Heart left ventricle (tissue), 16 donors: Measurements from ENCODE around the gene KRTAP19-4. TPM values are rescaled to one million over a fixed set of nuclear protein-coding genes. Genes with fewer than 3 reads are reported as not detected.
A peak's percentile ranks its signal among the peaks of the same experiment; 100 is the strongest.

Experiments used
- ATAC-seq, 4 donors: fragments of 200-7000 bp; cut with Tn5 transposase; one replicate each; pipeline ENCODE4 v1.9.1; 2020 to 2022; ENCODE audit warnings: moderate library complexity in 4 of 4, mild to moderate bottlenecking in 3 of 4, moderate number of reproducible peaks in 1 of 4
- DNase-seq, 5 donors: peaks; one replicate each; pipeline ENCODE4 v3.0.0-alpha.2; 2020
- H3K27ac ChIP-seq, 12 donors: fragments of 200-600 bp; sonication (generic) in 4 of 12; one replicate each; pipeline versions ENCODE4 v1.5.0 to v1.8.0; 2016 to 2022; ENCODE audit warnings: mild to moderate bottlenecking in 2 of 12
- H3K27me3 ChIP-seq, 9 donors: fragments of 200-600 bp; sonication (generic) in 2 of 9; one replicate each; pipeline versions ENCODE4 v1.5.1 to v1.8.0; 2016 to 2022; ENCODE audit warnings: mild to moderate bottlenecking in 3 of 9
- H3K36me3 ChIP-seq, 9 donors: fragments of 200-600 bp; sonication (generic) in 2 of 9; one replicate each; pipeline versions ENCODE4 v1.5.0 to v1.8.0; 2018 to 2022; ENCODE audit warnings: mild to moderate bottlenecking in 2 of 9
- H3K4me1 ChIP-seq, 12 donors: fragments of 200-600 bp; sonication (generic) in 4 of 12; one replicate each; pipeline versions ENCODE4 v1.5.0 to v1.8.0; 2016 to 2022; ENCODE audit warnings: mild to moderate bottlenecking in 3 of 12
- H3K4me3 ChIP-seq, 12 donors: fragments of 200-600 bp; sonication (generic) in 4 of 12; one replicate each; pipeline versions ENCODE4 v1.5.0 to v1.8.0; 2017 to 2022; ENCODE audit warnings: mild to moderate bottlenecking in 9 of 12, moderate library complexity in 4 of 12
- H3K9me3 ChIP-seq, 12 donors: fragments of 200-600 bp; sonication (generic) in 4 of 12; one replicate each; pipeline versions ENCODE4 v1.5.0 to v1.8.0; 2016 to 2022; ENCODE audit warnings: mild to moderate bottlenecking in 1 of 12
- POLR2A ChIP-seq, 2 donors: fragments of 450-650 bp; IDR thresholded peaks; one replicate each; pipeline ENCODE4 v1.6.1; 2017; ENCODE audit warnings: antibody characterized with exemption in 2 of 2, mild to moderate bottlenecking in 2 of 2, moderate library complexity in 2 of 2
- WGBS, 4 donors: extraction: QIAGEN DNeasy Blood & Tissue Kit in 2 of 4; methylation state at CpG; one replicate each; pipeline versions ENCODE4 v1.1.5 to v1.1.7; 2013 to 2018; 5-methylcytosine and 5-hydroxymethylcytosine counted together
- intact Hi-C, 10 donors: fragments of 100-400 bp; cut with DNase I; formaldehyde crosslinking; loops; one replicate each; pipeline versions ENCODE4 v1.11.1 to v1.14.2; 2022
- polyA plus RNA-seq, 2 donors: library from polyadenylated mRNA; stranded (reverse); fragments of 200-250 nt; gene quantifications; one replicate each; pipeline ENCODE4 v1.2.3, GENCODE V29; 2013
- total RNA-seq, 9 donors: library from RNA; depleted of rRNA in 2 of 9; stranded (reverse); fragments of >200 nt in 2 of 9; fragmentation: NEBNext Ultra II Directional in 3 of 9; extraction: Animal tissue kit (Norgen Biotek cat#: 25700) in 3 of 9; gene quantifications; one replicate each; pipeline versions ENCODE4 v1.1.0 to v1.2.4, GENCODE V29; 2016 to 2023
- TF ChIP-seq, protein P1 (sequence below), 12 donors: fragments of 200-600 bp; sonication (generic) in 4 of 12; IDR thresholded peaks; one replicate each; pipeline versions ENCODE4 v1.5.0 to v1.8.0; 2018 to 2022; ENCODE audit warnings: antibody characterized with exemption in 12 of 12, mild to moderate bottlenecking in 5 of 12
- donor health status: ischemic (EF 13 %, LVEDD 7.1; RV severe dilation, severe dysfunction).
- donor health status: healthy with polysubstance abuse.
- donor health status: DM: no; HTN: yes; CAD: no.
- donor health status: DM: no; HTN: no; CAD: no.
- donor health status: ischemic (EF 25% LVEDD 6.9; RV normal size, moderate dysfunction).
- donor health status: ischemic (EF 25% LVEDD 5.7; RV mildly dilated, moderate dysfunction).
- donor health status: healthy.
- donor health status: DM: yes; HTN: yes; CAD: no.
- donor health status: ischemic (EF 35%, LVEDD 5.7; RV mildly dilated, moderate dysfunction).
- donor health status: nonischemic (EF 11% LVEDD 7.7; RV severe dilation, severe dysfunction).
- donor health status: DM: yes; HTN: yes; CAD: no.
- donor health status: PGD.
- donor health status: ischemic (EF 29% LVEDD 5.4; RV normal size, mild dysfunction).
- donor health status: nonischemic (EF 23%, LVEDD 6.1; RV moderate dilation, normal function).

KRTAP19-4 gene
- total and polyA plus RNA-seq, 11 donors = not detected

DNA sequence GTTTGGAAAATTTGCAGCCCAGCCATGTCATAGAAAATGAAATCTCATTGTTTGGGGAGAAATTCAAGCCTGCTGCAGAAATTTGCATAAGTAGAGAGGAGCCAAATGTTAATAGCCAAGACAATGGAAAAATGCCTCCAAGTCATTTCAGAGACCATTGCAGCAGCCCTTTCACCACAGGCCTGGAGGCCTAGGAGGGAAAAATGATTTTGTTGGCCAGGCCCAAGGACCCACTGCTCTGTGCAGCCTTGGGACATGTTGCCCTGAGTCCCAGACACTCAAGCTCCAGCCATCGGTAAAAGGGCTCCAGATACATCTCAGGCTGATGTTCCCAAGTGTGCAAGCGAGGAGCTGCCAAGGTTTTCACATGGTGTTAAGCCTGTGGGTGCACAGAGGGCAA lies 10.8 kb downstream of the KRTAP19-4 start:
- Histone ChIP-seq H3K27ac (no peak overlapping the region), H3K4me3 (no peak overlapping the region), H3K36me3 (no peaks in the 10 kb centered on the region), H3K4me1 (peaks cover 0 to 7% (median 0%) of the 10 kb centered on the region in 12 donors), H3K27me3 (no peaks in the 10 kb centered on the region), H3K9me3 (peaks cover 0 to 11% (median 0%) of the 10 kb centered on the region in 12 donors)
- intact Hi-C loops = loop anchor here in 1 of 10 donors (10.0 kb wide), 1 partner anchor 79 kb away; the partner anchor contains the start of gene KRTAP19-7
- DNase-seq = no peak
- 63 to 67% (median 65%) methylated on average over 1 to 2 of the region's 2 CpGs for WGBS, 4 donors
- TF ChIP-seq, protein P1, sequence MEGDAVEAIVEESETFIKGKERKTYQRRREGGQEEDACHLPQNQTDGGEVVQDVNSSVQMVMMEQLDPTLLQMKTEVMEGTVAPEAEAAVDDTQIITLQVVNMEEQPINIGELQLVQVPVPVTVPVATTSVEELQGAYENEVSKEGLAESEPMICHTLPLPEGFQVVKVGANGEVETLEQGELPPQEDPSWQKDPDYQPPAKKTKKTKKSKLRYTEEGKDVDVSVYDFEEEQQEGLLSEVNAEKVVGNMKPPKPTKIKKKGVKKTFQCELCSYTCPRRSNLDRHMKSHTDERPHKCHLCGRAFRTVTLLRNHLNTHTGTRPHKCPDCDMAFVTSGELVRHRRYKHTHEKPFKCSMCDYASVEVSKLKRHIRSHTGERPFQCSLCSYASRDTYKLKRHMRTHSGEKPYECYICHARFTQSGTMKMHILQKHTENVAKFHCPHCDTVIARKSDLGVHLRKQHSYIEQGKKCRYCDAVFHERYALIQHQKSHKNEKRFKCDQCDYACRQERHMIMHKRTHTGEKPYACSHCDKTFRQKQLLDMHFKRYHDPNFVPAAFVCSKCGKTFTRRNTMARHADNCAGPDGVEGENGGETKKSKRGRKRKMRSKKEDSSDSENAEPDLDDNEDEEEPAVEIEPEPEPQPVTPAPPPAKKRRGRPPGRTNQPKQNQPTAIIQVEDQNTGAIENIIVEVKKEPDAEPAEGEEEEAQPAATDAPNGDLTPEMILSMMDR (IDR thresholded peaks at IDR 0.05) = no peak
- ATAC-seq = no peak

DNA sequence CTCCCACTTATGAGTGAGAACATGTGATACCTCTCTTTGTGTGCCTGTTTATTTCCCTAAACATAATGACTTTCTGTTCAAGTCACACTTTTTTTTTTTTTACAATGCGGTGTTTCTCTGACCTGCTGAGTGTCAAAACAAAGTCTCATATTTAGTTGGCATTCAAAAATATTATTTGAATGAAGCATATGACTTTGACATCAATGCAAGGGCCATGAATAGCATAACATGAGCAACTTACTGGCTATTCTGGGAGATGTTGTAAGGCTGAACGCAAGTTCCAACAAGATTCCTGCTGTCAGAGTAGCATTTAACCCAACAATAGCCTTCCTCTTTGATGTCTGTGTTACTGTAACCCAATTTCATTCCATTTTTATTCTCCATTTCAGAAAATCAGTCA lies 14.8 kb downstream of the KRTAP19-4 start:
- DNase-seq = peak in 1 of 5 donors; percentile 9
- Histone ChIP-seq H3K4me3 (no peak overlapping the region), H3K9me3 (peaks cover 0 to 8% (median 0%) of the 10 kb centered on the region in 12 donors), H3K27me3 (no peaks in the 10 kb centered on the region), H3K36me3 (no peaks in the 10 kb centered on the region), H3K27ac (peak overlapping the region in 6 of 12 donors; percentile 44 to 78 (median 65)), H3K4me1 (peaks cover 0 to 13% (median 0%) of the 10 kb centered on the region in 12 donors)
- ATAC-seq = peak; percentile 80 to 91 (median 88)
- intact Hi-C loops = loop anchor here in 1 of 10 donors (10.0 kb wide), 1 partner anchor 83 kb away; the partner anchor contains the start of gene KRTAP19-7
- 33 to 51% (median 39%) methylated on average over 2 of the region's 2 CpGs for WGBS, 4 donors
- TF ChIP-seq, protein P1 (IDR thresholded peaks at IDR 0.05) = no peak
- TF ChIP-seq POLR2A (IDR thresholded peaks at IDR 0.05) = no peak

GRCh38 chr21:30480145-30480544 lies 16.8 kb downstream of the KRTAP19-4 start, which contains the start of gene KRTAP19-1:
KRTAP19-1 (minus strand) TSS chr21:30480367; CDS start chr21:30480317, 50 bp downstream.
- H3K36me3 ChIP-seq = no peaks in the 10 kb centered on the region
- 79 to 86% (median 84%) methylated on average over 7 of the region's 7 CpGs for WGBS, 4 donors
- peaks cover 0 to 13% (median 0%) of the 10 kb centered on the region in 12 donors for H3K4me1 ChIP-seq
- no peaks in the 10 kb centered on the region for H3K27me3 ChIP-seq
- DNase-seq (no peak), ATAC-seq (peak in 1 of 4 donors; percentile 16)
- no peaks in the 10 kb centered on the region for H3K9me3 ChIP-seq
- no peak for TF ChIP-seq POLR2A (IDR thresholded peaks at IDR 0.05)
- TF ChIP-seq, protein P1 (IDR thresholded peaks at IDR 0.05) = no peak
- H3K4me3 ChIP-seq = no peak within 1 kb of the TSS
- intact Hi-C loops = loop anchor here in 1 of 10 donors (10.0 kb wide), 1 partner anchor 85 kb away; the partner anchor contains the start of gene KRTAP19-7
- H3K27ac ChIP-seq = peak within 1 kb of the TSS in 7 of 12 donors; percentile 9 to 78 (median 60)

DNA sequence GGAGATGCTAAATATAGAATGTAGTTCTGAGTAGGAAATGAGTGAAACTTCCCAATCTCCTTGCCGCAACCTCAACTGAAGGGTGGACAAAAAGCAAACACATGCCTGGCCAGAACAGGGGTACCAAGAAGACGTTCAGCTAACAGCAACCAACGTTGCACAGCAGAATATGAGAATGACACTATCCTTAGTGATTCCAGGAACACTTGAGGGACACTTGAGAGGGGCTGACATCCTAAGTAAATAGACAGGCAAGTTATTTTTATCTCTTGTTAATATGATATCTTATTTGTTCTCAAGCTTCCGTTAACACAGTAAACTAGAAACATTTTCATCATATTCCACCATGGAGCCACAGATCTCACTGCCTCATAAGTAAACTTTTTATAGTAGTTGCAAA lies 17.7 kb downstream of the KRTAP19-4 start:
- no peak for DNase-seq
- Histone ChIP-seq H3K9me3 (no peaks in the 10 kb centered on the region), H3K4me1 (peaks cover 0 to 13% (median 0%) of the 10 kb centered on the region in 12 donors), H3K36me3 (no peaks in the 10 kb centered on the region), H3K27me3 (no peaks in the 10 kb centered on the region), H3K27ac (peak overlapping the region in 7 of 12 donors; percentile 6 to 70 (median 32)), H3K4me3 (no peak overlapping the region)
- WGBS, 4 donors = 19 to 30% (median 25%) methylated on average over 4 of the region's 4 CpGs
- ATAC-seq = peak in 3 of 4 donors; percentile 19 to 72 (median 66)
- TF ChIP-seq, protein P1 (IDR thresholded peaks at IDR 0.05) = no peak
- intact Hi-C loops = no loop called here
